ENCODE data around the gene ALDH8A1. TPM values are rescaled to one million over a fixed set of nuclear protein-coding genes. Genes with fewer than 3 reads are reported as not detected.

Gene ALDH8A1
- total and polyA plus RNA-seq, 8 donors, result 0.12 to 3.3 (median 0.45) TPM; not detected in 5

DNA sequence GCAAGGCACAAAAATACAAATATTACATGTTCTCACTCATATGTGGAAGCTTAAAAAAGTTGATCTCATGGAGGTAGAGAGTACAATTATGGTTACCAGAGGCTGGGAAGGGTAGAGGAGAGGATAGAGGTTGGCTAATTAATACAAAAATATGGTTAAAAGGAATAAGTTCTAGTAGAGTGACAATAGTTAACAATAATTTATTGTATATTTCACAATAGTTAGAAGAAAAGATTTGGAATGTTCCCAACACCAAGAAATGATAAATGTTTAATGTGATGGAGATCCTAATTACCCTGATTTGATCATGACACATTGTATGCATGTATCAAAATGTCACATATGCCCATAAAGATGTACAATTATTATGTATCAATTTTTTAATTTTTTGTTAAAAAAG, 1.8 kb downstream of the ALDH8A1 start:
- TF ChIP-seq, protein P1, sequence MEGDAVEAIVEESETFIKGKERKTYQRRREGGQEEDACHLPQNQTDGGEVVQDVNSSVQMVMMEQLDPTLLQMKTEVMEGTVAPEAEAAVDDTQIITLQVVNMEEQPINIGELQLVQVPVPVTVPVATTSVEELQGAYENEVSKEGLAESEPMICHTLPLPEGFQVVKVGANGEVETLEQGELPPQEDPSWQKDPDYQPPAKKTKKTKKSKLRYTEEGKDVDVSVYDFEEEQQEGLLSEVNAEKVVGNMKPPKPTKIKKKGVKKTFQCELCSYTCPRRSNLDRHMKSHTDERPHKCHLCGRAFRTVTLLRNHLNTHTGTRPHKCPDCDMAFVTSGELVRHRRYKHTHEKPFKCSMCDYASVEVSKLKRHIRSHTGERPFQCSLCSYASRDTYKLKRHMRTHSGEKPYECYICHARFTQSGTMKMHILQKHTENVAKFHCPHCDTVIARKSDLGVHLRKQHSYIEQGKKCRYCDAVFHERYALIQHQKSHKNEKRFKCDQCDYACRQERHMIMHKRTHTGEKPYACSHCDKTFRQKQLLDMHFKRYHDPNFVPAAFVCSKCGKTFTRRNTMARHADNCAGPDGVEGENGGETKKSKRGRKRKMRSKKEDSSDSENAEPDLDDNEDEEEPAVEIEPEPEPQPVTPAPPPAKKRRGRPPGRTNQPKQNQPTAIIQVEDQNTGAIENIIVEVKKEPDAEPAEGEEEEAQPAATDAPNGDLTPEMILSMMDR (IDR thresholded peaks at IDR 0.05), result no peak
- TF ChIP-seq EP300 (IDR thresholded peaks at IDR 0.05) (no peak), POLR2A (IDR thresholded peaks at IDR 0.05) (no peak), POLR2AphosphoS5 (IDR thresholded peaks at IDR 0.05) (no peak)
- no peak for DNase-seq
- H3K9me3 ChIP-seq, result peaks cover 0 to 7% (median 0%) of the 10 kb centered on the region in 4 donors
- no peak overlapping the region for H3K4me3 ChIP-seq
- H3K4me1 ChIP-seq, result no peaks in the 10 kb centered on the region
- H3K27ac ChIP-seq, result no peak overlapping the region
- no peaks in the 10 kb centered on the region for H3K36me3 ChIP-seq
- intact Hi-C loops (cut with DNase I; ENCODE audit: low total_unique reads), result no loop called here
- H3K27me3 ChIP-seq, result no peaks in the 10 kb centered on the region

DNA sequence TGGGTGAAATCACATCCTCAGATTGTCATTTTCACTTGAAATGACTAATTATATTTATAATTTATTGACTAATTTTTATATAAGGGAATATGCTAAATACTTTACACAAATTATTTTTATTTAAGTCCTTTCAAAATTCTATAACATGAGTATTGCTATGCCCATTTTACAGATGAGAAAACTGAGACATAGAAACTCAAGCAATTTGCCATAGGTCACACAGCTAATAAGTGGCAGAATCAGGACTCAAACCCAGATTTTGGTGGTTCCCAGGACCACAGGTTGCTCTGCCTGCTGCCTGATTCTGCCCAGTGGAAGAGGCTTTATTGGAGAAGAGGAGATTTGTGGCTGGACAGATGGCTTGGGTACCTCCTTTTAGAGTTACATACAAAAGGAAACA, 4.9 kb downstream of the ALDH8A1 start:
- H3K4me3 ChIP-seq, result no peak overlapping the region
- H3K36me3 ChIP-seq, result no peaks in the 10 kb centered on the region
- TF ChIP-seq, protein P1 (IDR thresholded peaks at IDR 0.05), result no peak
- TF ChIP-seq POLR2A (IDR thresholded peaks at IDR 0.05) (no peak), POLR2AphosphoS5 (IDR thresholded peaks at IDR 0.05) (no peak), EP300 (IDR thresholded peaks at IDR 0.05) (no peak)
- intact Hi-C loops (cut with DNase I; ENCODE audit: low total_unique reads), result no loop called here
- H3K9me3 ChIP-seq, result peaks cover 0 to 7% (median 0%) of the 10 kb centered on the region in 4 donors
- no peaks in the 10 kb centered on the region for H3K4me1 ChIP-seq
- H3K27ac ChIP-seq, result no peak overlapping the region
- no peak for DNase-seq
- no peaks in the 10 kb centered on the region for H3K27me3 ChIP-seq

DNA sequence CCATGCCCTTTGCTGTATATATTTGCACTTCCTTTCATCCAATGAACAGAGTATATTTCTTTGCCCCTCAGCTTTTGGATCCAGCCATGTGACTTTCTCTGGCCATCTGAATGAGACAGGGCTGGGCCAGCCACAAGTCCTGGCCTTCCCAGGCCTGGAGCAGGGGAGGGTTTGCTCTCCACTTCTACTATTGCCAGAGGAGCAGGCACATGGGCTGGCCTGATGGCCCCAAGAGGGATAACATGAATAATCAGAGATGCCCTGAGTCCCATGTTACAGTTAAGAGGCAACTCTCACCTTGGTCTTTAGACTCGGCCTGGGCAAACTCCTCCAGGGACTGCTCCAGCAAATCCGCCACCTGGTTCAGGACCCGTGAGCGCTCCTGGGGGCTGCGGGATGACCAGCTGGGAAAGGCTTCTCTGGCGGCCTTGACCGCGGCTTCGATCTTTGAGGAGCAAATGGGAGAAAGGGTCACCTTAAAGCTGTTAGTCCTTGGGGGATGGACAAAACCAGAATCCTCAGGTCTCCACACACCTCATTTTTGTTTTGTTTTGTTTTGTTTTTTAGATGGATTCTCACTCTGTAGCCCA, 6.3 kb downstream of the ALDH8A1 start:
- whole genome bisulfite sequencing, 5 donors, result 94 to 98% (median 96%) methylated on average over 9 of the region's 9 CpGs
- Histone ChIP-seq H3K4me1 (no peaks in the 10 kb centered on the region), H3K27me3 (no peaks in the 10 kb centered on the region), H3K4me3 (no peak overlapping the region), H3K36me3 (no peaks in the 10 kb centered on the region), H3K27ac (no peak overlapping the region), H3K9me3 (peaks cover 0 to 7% (median 0%) of the 10 kb centered on the region in 4 donors)
- DNase-seq, result no peak
- intact Hi-C loops (cut with DNase I; ENCODE audit: low total_unique reads), result no loop called here
- TF ChIP-seq POLR2A (IDR thresholded peaks at IDR 0.05), result no peak
- TF ChIP-seq POLR2AphosphoS5 (IDR thresholded peaks at IDR 0.05), result no peak
- TF ChIP-seq, protein P1 (IDR thresholded peaks at IDR 0.05), result no peak
- TF ChIP-seq EP300 (IDR thresholded peaks at IDR 0.05), result no peak

DNA sequence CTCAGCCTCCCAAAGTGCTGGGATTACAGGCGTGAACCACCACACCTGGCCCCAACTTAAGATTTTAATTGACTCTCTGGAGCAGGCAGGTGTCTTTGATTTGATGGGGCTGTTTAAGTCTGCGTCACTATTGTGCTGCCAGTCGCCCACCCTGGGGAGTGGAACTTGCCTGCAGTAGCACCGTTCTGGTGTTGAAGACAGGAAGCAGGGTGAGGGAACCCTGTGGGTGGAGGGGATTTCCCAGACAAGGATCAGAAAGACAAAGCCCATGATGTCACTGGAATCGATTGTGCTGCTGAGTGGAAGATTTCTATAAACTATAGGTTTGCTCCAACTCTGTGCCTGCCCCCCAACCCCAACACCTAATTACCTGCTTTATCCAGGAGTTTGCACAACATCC, 11.0 kb downstream of the ALDH8A1 start:
- no peaks in the 10 kb centered on the region for H3K27me3 ChIP-seq
- H3K4me1 ChIP-seq, result no peaks in the 10 kb centered on the region
- no peaks in the 10 kb centered on the region for H3K36me3 ChIP-seq
- H3K9me3 ChIP-seq, result no peaks in the 10 kb centered on the region
- no peak for TF ChIP-seq POLR2AphosphoS5 (IDR thresholded peaks at IDR 0.05)
- TF ChIP-seq EP300 (IDR thresholded peaks at IDR 0.05), result no peak
- no peak for TF ChIP-seq POLR2A (IDR thresholded peaks at IDR 0.05)
- no peak overlapping the region for H3K27ac ChIP-seq
- 59 to 77% (median 72%) methylated on average over 5 of the region's 5 CpGs for WGBS, 5 donors
- peak in 1 of 2 donors; percentile 17 for DNase-seq
- no peak overlapping the region for H3K4me3 ChIP-seq
- intact Hi-C loops (cut with DNase I; ENCODE audit: low total_unique reads), result no loop called here

DNA sequence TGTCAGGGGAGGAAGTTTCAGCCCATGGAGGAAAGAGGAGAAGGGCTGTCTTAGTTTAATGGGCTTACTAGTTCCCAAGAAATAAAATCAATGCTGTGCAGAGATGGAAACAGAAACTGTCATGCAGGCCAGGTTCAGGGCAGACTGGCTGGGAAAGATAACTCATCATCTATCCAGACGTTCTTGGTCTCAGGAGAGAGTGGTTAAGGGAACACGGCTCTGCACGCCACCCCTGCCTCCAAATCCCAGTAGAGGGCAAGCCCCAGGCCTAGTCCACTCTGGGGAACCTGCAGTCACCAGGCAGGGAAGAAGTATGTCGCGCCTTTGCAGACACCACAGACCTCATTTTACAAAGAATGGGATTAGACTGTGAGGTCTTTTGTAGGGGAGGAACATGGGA, 12.5 kb downstream of the ALDH8A1 start:
- Histone ChIP-seq H3K27me3 (no peaks in the 10 kb centered on the region), H3K9me3 (no peaks in the 10 kb centered on the region), H3K36me3 (no peaks in the 10 kb centered on the region), H3K27ac (no peak overlapping the region), H3K4me3 (no peak overlapping the region), H3K4me1 (no peaks in the 10 kb centered on the region)
- TF ChIP-seq EP300 (IDR thresholded peaks at IDR 0.05), result no peak
- TF ChIP-seq POLR2AphosphoS5 (IDR thresholded peaks at IDR 0.05), result no peak
- TF ChIP-seq, protein P1 (IDR thresholded peaks at IDR 0.05), result no peak
- TF ChIP-seq POLR2A (IDR thresholded peaks at IDR 0.05), result no peak
- WGBS, 5 donors, result 78 to 92% (median 87%) methylated on average over 5 of the region's 5 CpGs
- intact Hi-C loops (cut with DNase I; ENCODE audit: low total_unique reads), result no loop called here
- DNase-seq, result no peak

Data from stomach (tissue), 9 donors.